ENCODE results near the gene ABCA3. TPM values are rescaled to one million over a fixed set of nuclear protein-coding genes. Genes with fewer than 3 reads are reported as not detected.
"Not testable (repeated sequence)": the region's sequence is repeated elsewhere in the genome, so short reads cannot be mapped to it uniquely, and the experiment has no call there.

ABCA3 gene
- 10 to 100 TPM in 1 of 4 donors, 1 to 10 TPM in 3; 1.3 to 18.7 (median 4.7) TPM for total RNA-seq

GRCh38 chr16:2340564-2341455 is at the start of gene ABCA3:
Gene ABCA3 (minus strand): TSS chr16:2340728. CDS start chr16:2326466, 14,262 bp downstream.
- no peaks in the 10 kb centered on the region for H3K27me3 ChIP-seq
- intact Hi-C loops (cut with DNase I; ENCODE audit: low total_unique reads): no loop called here
- TF ChIP-seq CTCF (IDR thresholded peaks at IDR 0.05): peak; percentile 93 to 100 (median 98)
- peak in 1 of 2 donors; percentile 48 for TF ChIP-seq POLR2A (IDR thresholded peaks at IDR 0.05)
- peak; percentile 82 to 94 for DNase-seq
- H3K4me1 ChIP-seq: no peaks in the 10 kb centered on the region
- no peaks in the 10 kb centered on the region for H3K9me3 ChIP-seq
- H3K36me3 ChIP-seq: no peaks in the 10 kb centered on the region
- peak within 1 kb of the TSS; percentile 36 to 65 for H3K4me3 ChIP-seq
- peak within 1 kb of the TSS in 1 of 2 donors; percentile 65 for H3K27ac ChIP-seq

- no peaks in the 10 kb centered on the region for H3K9me3 ChIP-seq
- H3K27me3 ChIP-seq: no peaks in the 10 kb centered on the region
- H3K4me3 ChIP-seq: no peak overlapping the region
- TF ChIP-seq POLR2A (IDR thresholded peaks at IDR 0.05): no peak
- TF ChIP-seq CTCF (IDR thresholded peaks at IDR 0.05): no peak
- intact Hi-C loops (cut with DNase I; ENCODE audit: low total_unique reads): no loop called here
- no peak for DNase-seq
- H3K4me1 ChIP-seq: no peaks in the 10 kb centered on the region
- H3K27ac ChIP-seq: no peak overlapping the region
- no peaks in the 10 kb centered on the region for H3K36me3 ChIP-seq
Measured at GRCh38 chr16:2388875-2389433, 48.4 kb upstream of the ABCA3 start.

GRCh38 chr16:2388139-2388874 is 47.8 kb upstream of the ABCA3 start:
- DNase-seq: no peak
- no peak for TF ChIP-seq CTCF (IDR thresholded peaks at IDR 0.05)
- TF ChIP-seq POLR2A (IDR thresholded peaks at IDR 0.05): no peak
- no peaks in the 10 kb centered on the region for H3K36me3 ChIP-seq
- H3K27me3 ChIP-seq: no peaks in the 10 kb centered on the region
- no peaks in the 10 kb centered on the region for H3K9me3 ChIP-seq
- H3K4me3 ChIP-seq: no peak overlapping the region
- no peaks in the 10 kb centered on the region for H3K4me1 ChIP-seq
- intact Hi-C loops (cut with DNase I; ENCODE audit: low total_unique reads): no loop called here
- H3K27ac ChIP-seq: no peak overlapping the region

- intact Hi-C loops (cut with DNase I; ENCODE audit: low total_unique reads): no loop called here
- H3K4me1 ChIP-seq: no peaks in the 10 kb centered on the region
Measured at GRCh38 chr16:2386990-2387389, 46.5 kb upstream of the ABCA3 start.

GRCh38 chr16:2385982-2386381 is 45.5 kb upstream of the ABCA3 start:
- DNase-seq; H3K27ac ChIP-seq; H3K27me3 ChIP-seq; intact Hi-C loops (cut with DNase I; ENCODE audit: low total_unique reads); H3K36me3 ChIP-seq; H3K9me3 ChIP-seq; H3K4me1 ChIP-seq; H3K4me3 ChIP-seq: not testable (repeated sequence)

More at GRCh38 chr16:2386990-2387389, 46.5 kb upstream of the ABCA3 start:
- Histone ChIP-seq H3K9me3 (no peaks in the 10 kb centered on the region), H3K27ac (no peak overlapping the region), H3K4me3 (no peak overlapping the region), H3K36me3 (no peaks in the 10 kb centered on the region), H3K27me3 (no peaks in the 10 kb centered on the region)
- no peak for DNase-seq
- TF ChIP-seq POLR2A (IDR thresholded peaks at IDR 0.05) (no peak), CTCF (IDR thresholded peaks at IDR 0.05) (no peak)
